ENCODE measurements around the gene C3orf38. TPM values are rescaled to one million over a fixed set of nuclear protein-coding genes. Genes with fewer than 3 reads are reported as not detected.
"Not testable (repeated sequence)": the region's sequence is repeated elsewhere in the genome, so short reads cannot be mapped to it uniquely, and the experiment has no call there.

The C3orf38 gene
- polyA plus RNA-seq (2013, experiment 1 of 2; ENCODE audit: insufficient read length): 19.3 TPM
- polyA plus RNA-seq (2013, experiment 2 of 2; ENCODE audit: insufficient read length): 18.4 TPM

DNA sequence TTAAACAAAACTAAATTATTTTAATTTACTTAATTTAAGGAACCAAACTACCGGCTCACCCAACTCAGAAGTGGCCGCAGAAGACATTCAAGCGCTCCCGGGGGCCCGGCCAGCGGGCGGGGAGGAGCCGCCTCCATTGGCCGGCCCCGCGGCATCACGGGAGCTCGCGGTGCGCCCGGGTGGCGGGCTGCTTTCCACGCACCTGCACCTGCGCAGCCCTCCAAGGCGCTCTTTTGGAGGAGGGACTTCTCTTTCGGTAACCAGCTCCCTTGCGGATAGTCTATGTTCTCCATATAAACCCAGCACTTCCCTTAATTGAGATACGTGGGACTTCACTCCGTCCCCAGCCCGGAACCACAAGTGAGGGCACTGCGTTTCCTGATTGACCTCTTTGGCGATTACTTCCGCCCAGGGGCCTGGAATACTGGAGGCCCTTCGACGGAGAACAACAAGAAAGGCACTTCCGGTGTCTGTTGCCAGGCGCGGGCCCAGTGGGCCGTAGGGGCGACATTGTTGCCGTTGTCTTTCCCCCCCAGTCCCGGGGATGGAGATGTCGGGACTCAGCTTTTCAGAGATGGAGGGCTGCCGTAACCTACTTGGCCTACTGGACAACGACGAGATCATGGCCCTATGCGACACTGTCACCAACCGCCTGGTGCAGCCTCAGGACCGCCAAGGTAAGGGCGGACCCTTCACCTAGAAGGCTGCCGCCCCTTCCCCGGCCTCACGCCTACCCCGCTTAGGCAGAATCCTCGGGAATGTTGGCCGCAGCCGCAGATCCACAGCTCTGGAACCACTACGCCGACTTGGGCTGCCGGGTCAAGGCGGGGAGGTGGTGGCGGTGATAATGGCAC is at the start of gene C3orf38:
Gene C3orf38 (plus strand): TSS at position 451 of the 854 bp plus-strand sequence. CDS start 94 bp downstream, at position 545.
- DNase-seq: peak; percentile 93

DNA sequence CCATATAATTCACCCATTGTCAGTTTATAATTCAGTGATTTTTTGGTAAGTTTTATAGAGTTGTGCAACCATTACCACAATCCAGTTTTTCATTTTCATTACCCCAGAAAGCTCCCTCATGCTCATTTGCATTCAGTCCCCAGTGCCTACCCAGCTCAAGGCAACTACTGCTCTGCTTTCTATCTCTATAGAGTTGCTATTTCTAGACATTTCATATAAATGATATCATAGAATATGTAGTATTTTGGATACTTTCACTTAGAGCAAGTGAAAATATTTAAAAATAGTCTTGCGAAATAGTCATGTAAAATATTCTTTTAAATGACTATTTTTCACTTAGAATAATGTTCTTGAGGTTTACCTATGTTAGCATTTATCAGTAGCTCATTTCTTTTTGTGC is 48.6 kb upstream of the C3orf38 start:
- DNase-seq: no peak

DNA sequence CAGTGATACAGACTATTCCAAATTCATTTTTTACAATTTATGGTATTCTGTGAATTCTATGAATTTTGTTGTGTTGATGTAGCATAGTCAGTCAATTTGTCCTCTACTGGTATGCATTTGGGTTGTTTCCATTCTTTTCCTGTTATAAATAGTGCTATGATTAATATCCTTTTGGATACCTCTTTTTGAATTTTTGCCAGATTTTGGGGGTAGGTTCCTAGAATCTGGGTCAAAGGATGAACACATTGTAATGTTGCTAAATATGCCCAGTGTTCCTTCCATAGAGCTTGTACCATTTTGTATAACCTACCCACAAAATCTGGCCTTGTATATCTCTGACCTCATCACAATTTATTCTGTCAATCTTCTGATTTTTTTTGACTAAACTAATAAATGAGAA is 44.4 kb upstream of the C3orf38 start:
- DNase-seq: peak; percentile 32

DNA sequence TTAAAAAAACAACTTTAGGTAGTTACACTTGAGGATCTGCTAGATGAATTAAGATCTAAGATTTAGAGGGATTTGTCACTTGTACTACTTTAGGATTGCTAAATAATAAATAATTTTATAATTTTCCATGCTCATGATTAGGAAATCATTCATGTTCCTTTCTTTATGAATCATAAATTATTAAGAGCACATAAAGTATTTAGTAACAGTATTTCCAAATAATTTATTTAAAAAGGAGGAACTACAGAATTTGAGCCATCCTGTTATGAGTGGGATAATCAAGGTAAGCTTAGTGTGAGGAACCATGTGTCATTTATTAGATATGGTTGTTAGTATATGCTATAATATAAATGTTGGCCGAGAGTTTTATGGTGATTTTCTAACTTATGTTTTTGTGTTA is 37.5 kb upstream of the C3orf38 start:
- DNase-seq: no peak

DNA sequence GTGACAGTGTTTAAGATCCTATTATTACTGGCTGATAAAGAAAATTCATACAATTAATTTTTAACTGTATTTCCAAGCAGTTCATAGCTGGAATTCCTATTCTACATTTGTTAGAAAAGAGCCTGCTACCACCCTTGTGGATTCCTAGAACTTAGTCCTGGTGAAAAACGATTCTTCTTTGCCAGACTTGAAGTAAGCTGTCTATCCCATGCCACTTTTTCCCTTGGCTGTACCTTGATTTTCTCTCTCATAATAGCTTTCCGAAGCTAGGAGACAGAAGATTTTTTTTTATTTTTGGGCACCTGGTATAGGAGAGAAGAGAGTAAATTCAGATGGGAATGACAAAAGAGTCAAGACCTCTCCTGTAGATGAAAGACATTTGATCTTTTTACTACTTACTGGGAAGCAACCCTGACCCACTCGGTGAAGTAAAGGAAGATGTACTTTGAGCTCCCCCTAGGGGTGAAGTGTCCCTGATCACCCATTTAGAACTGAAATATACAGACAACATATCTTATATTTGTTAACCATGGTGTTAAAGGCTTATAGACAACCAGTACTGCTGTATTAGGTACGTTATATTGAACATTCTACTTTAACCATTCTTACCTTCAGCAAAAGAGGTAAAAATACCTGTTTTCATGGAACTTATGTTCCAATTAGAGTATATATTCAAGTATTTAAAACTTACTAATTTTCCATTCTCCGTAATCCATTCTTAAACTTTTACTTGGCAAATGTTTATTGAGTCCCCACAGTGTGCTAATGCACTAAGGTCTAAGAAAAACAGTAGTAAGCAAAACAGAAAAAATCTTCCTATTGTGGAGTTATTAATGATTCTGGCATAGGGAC is 36.2 kb upstream of the C3orf38 start:
- peak; percentile 62 for DNase-seq

DNA sequence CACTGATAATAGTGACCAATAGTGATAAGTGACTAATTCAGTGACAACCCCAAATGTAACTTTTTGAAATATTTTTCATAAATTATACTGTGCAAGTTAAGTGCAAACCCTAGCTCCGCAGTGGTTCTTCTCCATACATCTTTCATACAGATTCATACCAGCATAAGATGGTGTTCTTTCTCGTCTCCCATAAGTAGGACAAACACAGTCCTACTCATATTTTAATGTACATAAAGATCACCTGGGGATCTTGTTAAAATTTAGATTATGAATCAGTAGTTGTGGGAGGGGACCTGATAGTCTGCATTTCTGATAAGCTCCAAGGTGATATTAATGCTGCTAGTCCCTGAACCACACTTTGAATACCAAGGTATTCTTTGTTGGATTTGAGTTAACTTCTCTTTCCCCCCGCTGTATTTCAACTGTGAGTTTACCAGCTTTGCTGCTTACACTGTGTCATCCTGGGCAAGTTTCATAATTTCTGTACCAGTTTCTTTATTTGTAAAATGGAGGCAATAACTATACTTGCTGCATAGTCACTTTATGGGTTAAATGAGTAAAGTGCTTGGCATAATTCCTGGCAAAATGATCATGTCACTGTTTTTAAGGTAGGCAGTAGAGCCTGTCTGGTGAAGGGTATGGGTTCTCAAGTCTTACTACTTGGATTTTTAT is 34.7 kb upstream of the C3orf38 start:
- no peak for DNase-seq

DNA sequence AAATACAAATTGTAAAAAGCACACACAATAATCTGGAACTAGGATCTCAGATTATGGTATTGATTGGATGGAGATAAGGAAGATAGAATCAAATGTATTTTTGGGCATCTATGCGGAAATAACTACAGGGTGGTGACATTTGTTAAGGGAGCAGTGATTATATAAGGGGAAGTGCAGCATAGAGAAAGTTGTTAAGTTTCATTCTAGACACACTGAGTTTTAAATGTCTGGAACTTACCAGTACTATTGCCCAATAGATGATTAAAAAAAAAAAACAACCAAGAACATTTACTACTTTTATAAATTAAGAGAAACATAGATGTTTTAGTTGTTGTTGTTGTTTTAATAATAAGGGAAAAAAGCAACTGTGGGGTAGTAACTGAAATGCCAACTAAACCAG is 32.1 kb upstream of the C3orf38 start:
- DNase-seq: no peak

DNA sequence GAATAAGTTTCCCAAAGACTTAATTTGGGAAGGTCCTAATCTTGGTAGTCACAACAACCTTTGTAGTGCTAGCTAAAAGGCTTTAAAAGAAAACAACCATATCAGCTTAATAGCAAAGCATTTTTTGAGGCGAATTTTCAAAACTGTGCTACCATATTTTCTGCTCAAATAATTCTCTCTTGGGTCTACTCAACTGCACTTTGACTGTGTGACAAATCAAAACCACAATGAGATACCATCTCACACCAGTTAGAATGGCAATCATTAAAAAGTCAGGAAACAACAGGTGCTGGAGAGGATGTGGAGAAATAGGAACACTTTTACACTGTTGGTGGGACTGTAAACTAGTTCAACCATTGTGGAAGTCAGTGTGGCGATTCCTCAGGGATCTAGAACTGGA is 31.2 kb upstream of the C3orf38 start:
- DNase-seq: not testable (repeated sequence)

DNA sequence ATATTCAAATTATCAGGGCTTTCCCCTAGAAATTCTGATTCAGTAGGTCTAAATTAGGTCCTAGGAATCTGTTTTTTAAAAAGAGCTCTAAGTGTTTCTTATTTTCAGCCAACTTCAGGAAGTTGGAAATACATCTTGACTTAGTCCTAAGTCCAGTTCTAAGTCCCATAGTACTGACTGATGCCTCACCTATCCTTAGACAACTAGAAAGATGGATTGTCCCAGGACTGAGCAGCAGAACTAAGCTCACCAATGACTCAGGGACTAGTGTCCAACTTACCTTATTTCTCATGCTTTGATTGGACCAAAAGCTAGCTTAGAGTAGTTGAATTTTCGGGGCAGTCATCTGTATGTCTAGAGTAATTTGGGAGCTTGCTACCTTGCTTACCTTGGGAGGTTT is 26.2 kb upstream of the C3orf38 start:
- DNase-seq: no peak

DNA sequence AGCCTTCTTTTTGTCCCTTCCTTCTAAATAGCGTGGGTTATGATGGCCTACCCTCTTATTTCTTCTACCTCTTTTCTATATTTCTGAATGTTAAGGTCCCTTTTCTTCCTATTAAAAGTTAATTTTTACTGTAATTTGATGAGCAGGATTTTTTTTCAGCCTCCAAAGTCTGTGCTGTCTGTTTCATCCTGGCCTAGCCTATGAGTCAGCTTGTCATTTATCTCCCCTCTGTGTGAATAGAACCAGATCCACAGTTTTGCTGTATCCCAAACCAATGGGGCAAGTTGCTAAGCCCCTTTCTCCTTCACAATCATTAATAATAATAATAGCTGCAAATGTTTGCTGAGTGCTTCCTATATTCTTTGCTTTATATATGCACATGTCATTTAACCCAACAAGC is 18.1 kb upstream of the C3orf38 start:
- DNase-seq: peak; percentile 16

DNA sequence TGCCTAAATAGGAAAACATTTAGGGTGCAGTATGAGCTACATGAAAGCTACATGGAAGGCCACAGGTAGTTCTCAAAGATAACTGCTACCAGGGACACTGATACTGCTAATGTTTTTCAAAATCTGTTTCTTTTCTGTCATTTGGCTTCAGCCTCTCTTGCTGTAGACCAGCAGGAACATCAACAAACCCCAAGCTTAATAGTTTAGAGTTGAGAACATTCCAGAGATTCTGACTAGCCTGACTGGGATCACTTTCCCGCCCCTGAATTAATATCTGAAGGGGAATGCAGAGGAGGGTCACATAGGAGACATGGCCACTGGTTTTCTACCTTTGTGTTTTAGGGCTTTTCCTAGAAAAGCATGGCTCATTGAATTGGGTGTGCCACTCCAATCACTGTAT is 16.9 kb upstream of the C3orf38 start:
- no peak for DNase-seq

DNA sequence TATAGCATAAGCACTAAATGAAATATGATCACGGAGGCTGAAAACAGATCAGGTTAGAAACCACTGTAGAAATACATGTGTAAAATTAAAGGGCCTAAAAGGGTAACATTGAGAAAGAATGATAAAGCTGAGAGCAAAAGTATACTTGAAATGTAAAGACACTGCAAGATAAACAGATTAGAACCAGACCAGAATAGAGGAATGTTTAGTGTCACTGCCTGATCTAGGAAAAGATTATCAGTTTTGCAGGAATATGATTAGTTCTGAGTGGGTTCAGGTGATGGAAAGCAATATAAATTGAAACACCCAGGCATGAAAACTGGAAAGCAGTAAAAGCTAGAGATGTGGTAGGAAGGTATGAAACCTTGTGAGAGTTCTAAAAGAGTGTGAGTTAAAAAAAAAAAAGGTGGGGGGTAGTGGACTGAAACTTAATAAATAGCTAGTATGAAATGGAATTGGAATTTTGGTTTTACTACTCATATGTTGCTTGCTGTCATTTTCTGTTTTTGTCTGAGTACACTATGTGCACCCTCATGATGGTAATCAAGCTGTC is 16.0 kb upstream of the C3orf38 start:
- DNase-seq: no peak

DNA sequence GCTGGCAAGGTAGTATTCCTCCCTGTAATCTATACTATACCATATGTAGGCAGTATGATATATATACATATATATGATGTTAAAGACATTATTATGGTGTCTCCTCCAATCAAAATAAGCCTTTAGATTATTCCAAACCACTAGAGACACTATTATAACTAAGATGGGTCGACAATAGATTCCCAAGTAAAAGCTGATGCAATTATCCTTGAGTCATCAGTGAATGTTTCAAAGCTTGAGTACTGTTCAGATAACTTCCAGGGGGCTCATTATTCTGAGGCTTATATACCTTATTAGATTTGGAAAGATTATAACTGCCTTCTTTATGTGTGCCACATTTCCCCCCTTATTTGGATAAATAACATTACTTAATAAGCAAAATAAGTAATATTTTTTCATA is 11.9 kb upstream of the C3orf38 start:
- DNase-seq: peak; percentile 66

DNA sequence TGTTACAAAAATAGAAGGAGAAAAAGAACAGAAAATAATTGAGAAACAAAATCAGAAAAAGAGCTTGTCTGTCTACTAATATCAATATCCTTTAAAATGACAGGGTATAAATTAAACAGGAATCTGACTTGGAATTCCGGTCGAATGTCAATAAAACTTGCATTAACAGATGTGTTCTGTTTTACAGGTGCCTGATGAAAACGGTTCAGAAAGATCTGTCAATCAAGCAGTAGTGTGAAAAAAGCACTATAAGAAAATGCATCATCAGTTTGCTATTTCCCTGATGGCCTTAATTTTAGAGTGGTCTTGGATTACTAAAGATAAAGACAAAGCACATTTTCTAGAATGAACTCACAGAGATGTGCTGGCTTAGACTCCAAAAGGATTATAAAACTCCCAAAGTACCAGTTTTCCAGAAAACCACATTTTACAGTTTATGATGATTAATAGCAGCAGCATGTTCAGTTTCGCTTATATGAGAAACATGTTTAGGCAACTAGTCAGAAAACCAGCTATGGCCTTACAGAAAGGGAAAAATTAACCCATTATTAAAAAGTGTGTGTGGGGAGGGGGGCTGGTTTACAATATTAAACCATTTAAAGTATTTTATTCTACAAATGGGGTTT is 8.2 kb upstream of the C3orf38 start:
- DNase-seq: peak; percentile 92

DNA sequence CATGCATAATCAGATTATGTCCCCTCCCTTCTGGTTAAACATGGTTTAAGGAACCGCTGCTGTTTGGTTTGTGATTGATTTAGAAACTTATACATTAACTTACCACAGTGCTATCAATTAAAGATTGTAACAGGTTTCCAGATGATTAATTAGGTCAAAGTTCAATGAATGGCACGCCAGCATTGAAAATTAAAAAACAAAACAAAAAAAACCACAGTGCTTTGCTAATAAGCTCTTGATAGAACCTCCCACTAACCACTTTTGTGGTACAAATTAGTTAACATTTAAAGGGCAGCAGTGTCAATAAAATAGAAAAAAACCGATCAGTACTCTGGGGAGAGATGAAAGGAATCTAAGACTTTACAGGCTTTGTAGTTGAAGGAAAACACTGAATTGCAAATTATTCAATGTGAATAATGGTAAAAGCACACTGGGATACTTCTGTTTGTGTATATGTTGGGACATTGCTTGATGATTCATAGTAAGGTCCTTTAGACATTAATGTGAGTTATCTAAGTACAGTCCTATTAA is 7.6 kb upstream of the C3orf38 start:
- DNase-seq: peak; percentile 35

DNA sequence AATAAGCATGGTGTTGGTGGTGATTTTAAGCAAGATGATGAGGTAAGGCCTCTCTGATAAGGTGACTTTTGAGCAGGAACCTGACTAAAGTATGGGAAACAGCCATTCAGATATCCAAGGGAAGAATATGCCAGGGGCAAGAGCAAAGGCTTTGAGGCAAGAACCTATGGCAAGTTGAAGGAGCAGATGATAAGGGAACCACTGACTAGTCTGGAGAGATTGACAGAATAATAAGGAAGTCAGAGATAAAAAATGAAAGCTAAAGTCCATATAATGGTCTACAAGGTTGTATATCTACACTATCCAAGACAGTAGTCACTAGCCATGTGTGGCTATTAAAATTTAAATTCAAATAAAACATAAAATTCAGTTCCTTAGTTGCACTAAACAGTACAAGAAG is 2.5 kb upstream of the C3orf38 start:
- DNase-seq: no peak

DNA sequence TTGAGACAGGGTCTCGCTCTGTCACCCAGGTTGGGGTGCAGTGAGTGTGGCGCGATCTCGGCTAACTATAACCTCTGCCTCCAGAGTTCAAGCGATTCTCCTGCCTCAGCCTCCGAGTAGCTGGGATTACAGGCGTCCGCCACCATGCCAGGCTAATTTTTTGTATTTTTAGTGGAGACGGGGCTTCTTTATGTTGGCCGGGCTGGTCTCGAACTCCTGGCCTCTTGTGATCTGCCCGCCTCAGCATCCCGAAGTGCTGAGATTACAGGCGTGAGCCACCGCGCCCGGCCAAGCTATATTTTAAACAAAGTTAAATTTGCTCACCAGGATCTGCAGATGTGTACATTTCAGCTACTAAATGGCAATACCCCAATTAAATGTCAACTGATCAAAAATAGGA is 1.1 kb upstream of the C3orf38 start:
- no peak for DNase-seq

DNA sequence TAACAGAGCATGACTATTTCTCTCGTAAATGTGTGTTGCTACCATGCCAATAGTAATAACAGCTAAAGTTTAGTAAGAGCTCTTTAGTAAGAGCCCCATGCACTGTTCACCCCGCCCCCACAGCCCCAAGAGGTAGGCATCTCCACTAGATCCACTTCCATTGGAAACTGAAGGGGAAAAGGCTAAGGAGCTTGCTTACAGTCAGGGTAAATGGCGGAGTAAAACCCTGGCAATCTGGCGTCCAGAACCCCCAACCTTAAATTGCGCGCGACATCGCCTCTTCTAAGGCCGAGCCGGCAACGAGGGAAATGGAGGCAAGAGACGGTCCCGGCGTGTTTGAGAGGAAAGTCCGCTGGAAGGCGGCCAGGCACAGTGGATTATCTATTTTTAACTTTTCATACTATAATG is 654 bp upstream of the C3orf38 start:
- DNase-seq: peak; percentile 21

DNA sequence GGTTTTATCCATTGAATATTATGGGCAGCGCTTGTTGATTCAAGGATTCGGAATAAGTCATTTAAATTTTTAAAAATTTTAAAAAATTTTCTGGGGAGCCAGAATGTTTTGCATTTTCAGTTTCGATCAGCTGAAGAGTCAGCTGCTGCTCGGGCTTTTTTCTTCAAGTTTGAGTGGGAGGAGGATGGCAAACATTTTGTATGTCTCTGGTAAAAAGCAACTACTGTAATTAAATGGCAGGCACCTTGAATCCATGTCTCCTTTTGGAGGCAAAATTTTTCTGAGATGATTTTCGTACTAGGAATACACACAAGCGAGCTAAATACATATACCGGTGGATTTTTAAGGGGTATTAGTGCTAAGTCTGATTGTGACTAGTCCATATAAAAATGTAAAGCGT is 612 bp downstream of the C3orf38 start:
- DNase-seq: no peak

DNA sequence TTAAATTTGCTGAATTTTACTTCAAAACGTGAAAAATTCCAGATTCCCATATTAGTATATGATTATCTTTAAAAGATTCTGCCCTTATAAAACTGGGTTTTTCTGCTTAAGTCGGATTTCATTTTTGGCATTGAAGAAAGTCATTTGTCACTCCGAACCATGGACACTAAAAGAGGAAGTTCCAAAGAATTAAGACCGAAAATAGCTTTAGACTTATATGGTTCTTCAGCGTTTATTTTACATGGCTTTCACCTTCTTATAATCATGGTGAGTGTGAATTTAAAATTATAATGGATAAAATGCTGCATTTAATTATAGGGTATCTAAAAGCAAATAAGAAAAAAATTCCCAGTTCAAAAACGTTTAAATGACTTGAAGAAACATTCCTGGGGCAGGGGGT is 1.0 kb downstream of the C3orf38 start:
- DNase-seq: no peak

DNA sequence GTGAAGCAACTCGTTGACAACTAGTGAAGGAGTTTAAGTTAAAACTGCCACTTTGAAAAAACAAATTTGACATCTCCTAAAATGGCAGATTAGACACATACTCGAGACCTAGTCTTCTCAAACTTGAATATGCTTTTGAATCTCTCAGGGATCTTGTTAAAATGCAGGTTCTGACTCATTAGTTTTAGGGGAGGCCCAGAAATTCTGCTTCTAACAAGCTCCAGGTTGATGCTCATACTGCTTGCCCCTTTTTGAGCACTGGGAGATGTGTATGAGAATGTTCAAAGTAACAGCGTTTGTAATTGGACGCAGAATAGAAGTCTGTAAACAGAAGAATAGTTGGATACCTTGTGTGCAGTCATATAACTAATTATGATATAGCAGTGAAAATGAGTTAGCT is 1.6 kb downstream of the C3orf38 start:
- DNase-seq: no peak

DNA sequence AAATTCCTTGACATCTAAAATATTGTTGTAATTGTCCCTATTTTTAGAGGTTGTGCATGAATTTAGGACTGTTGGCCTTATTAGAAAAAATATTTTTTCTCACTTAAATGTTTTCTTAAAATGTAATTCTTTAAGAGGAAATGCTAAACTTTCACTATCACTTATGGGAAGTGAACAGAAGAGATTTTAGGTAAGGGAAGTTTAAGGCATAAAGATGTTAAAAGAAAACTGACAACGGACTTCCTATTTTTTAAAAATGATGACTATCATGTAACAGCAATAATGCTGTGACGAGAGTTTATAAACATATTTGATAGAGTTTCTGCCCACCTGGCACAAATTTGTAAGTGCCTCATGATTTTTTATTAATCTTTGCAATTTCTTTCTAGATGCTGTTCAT is 3.1 kb downstream of the C3orf38 start:
- DNase-seq: no peak

Measured in fibroblast of skin of abdomen (primary cell).